Measurements from ENCODE around the gene LOXL1. TPM values are rescaled to one million over a fixed set of nuclear protein-coding genes. Genes with fewer than 3 reads are reported as not detected.

The LOXL1 gene
- total RNA-seq, 1 donor from 2014 or later: 0.20 TPM

DNA sequence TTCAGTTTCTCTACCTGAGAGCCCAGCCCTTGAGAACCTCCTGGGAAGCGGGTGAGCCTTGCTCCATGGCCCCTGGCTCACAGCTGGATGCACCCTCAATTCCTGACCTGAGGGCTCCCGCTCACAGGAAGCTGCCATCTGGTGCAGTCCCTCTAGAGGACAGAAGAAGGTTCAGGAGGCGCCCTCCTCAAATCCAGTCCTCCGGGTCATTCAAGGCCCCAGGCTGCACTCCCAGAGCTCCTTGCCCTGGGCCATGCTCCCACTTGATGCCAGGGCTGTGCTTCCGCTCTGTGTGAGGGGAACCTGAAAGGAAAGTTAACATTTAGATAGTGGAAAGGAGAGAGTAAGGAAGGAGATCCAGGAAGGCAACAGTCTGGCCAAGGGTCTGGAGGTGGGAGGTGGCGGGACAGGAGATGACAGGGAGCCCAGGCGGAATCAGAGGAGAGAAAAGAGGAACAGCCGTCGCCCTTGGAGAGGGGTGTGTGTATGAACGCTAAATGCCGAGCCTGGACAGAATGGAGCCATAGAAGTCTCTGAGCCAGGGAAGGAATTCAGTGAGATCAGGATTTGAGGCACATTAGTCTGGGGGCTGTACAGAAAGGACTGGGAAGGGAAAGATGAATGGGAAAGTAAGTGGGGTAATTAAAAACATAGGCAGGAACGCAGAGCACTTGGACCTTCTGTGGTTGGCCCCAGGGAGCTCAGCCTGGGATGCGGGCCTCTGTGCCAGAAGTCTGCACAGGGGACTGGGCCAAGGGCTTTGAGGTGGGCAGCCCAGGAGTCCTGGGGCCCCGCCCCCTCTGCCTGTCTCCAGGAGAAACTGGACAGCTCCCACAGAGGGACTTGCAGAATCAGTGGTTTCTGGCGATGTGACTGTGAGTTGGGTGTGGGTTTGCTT lies 26.8 kb upstream of the LOXL1 start:
- DNase-seq (ENCODE audit: low read depth in 2 of 2): no peak

DNA sequence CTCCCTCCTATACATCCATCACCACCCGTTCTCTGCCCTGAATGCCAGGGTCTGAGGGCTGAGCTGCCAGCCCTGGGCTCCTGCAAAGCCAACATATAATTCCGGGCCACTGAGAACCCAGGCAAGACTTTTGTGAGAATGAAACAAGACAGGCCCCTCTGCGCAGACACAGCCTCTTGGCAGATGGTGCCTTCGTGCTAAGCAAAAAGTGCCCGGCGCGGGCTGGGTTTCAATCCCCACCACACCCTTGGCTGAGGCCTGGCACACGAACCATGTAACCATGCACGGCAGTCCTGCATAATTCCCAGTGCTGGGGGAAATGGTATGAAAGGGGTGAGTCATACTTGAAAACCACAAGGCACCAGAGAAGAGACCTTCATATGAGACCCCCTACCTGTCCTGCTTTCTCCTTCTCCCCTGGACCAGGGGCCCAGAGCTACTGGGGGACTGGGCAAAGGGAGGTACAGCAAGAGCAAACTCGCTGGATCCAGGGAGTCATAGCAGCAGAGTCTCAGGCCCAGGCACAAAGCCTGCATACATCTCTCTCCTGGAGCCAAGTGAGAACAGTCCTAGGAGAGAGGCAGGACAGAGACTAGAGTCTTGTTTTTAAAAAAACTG lies 26.1 kb upstream of the LOXL1 start:
- no peak for DNase-seq (ENCODE audit: low read depth in 2 of 2)

DNA sequence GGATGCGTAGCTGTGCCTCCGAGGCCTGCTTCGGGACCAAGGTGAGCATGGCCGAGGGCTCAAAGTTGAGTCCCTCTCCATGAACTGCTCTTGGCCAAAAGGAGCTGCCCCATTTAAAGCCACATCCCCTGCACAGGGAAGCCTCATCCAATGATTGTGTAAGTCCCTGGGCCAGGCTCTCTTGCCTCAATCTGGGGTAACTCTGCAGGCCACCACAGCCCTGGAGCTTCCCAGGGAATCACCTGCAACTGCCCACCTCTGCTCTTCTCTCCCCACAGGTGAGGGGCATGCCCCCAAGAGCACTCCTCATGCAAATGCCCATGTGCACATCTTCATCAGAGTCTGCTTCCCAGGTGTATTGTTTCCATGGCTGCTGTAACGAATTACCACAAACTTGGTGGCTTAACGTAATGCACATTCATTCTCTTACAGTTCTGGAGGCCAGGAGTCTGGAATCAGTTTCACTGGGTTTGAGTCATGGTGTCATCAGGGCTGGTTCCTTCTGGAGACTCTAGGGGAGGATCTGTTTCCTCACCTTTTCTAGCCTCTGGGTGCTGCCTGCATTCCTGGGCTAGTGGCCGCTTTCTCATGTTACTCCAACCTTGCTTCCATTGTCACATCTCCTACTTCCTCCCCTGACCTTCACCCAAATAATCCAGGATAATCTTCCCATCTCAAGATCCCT lies 25.0 kb upstream of the LOXL1 start:
- DNase-seq (ENCODE audit: low read depth in 2 of 2): no peak

DNA sequence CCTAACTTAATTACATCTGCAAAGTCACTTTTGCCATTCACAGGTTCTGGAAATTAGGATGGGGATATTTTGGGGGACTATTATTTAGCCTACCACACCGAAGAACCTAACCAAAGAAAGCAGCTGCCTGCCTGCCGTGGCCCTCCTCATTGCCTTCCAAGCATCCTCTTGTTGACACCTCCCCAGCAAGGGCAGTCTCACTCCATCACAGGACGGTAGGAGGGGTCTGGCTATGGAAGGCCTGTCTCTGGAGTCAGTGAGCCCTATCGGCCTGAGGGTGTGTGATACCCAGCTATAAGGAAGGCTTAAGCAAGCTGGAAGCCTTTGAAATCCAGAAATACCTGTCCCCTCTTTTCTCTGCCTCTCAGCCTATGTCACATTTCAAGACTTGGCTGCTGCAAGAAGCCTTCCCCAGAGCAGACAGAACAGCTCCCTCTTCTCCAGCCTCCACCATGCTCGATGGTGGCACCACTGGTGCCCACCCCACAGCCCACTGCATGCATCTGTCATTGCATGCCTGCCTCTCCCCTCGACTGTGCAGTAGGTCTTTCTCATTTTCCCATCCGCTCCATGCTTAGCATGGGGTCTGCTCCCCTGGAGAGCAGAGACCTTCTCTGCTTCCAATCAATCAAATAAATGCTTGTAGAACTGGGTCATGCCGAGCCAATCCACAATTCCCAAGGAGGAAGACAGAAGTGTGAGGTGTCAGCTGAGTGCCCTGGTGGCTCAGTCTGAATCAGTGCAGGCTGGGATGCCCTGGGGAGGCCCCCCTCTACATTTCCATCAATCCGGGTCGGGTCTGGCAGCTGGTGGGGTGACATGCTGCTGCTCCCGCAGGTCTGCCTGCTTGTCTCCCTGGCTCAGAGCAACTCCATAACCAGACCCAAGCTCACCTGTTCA lies 23.9 kb upstream of the LOXL1 start:
- no peak for DNase-seq (ENCODE audit: low read depth in 2 of 2)

DNA sequence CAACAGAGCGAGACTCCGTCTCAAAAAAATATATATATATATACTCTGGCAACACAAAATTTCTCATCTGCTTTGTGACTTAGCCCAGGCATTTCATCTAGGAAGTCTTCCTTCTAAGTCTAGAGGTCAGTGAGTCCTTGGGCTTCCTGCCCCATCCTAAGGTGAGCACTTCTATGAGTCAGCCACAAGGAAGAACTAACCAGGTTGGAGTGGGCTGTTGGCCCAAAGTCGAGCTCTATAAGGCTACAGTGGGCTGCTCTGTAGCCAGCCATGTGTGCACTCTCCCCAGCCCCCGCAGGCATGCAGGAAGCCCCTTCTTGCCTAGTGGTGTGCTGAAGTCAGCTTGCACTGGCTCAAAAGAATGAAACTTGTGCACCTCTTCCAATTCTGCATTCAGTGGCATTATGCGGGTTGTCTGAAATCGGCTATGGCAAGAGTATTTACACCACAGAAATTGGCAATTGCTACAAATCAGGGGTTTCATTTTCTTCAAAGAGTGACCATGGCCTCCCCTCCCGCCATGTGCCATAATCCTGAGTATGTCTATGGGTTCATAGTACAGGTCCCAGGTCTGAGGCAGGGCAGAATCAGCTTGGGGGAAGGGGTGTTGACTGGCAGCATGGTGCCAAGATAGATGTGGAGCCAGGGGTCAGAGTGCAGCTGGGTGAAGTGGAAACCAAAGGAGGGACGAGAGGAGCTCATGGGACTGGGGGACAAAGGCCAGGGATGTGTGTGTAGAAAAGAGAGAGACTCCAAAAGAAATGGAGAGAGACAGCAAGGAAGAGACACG lies 22.0 kb upstream of the LOXL1 start:
- DNase-seq (ENCODE audit: low read depth in 2 of 2): no peak

DNA sequence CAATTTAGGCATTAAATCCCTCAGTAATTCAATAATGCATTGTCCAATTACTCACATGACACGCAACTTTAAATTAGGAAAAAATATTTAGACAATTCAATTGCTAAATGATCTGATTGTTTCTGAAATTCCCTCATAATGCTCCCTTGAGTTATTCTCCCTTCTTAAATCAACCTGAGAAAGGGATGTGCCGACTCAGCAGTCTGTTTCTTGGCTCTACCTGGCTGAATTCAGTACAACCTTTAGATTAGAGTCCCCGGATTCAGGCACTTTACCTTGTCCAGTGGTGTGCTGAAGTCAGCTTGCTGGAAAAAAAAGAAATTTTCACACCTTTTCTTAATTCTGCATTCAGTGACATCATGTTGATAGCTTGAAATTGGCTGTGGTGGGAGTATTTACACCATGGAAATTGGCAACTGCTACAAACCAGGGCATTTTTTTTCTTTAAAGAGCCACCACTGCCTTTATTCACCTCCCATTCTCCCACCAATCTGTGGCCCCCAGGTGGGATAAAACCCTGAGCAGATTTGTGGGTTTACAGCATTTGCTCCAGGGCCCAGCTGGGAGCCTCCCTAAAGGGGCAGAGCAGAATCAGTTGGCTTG lies 20.9 kb upstream of the LOXL1 start:
- DNase-seq (ENCODE audit: low read depth in 2 of 2): no peak

DNA sequence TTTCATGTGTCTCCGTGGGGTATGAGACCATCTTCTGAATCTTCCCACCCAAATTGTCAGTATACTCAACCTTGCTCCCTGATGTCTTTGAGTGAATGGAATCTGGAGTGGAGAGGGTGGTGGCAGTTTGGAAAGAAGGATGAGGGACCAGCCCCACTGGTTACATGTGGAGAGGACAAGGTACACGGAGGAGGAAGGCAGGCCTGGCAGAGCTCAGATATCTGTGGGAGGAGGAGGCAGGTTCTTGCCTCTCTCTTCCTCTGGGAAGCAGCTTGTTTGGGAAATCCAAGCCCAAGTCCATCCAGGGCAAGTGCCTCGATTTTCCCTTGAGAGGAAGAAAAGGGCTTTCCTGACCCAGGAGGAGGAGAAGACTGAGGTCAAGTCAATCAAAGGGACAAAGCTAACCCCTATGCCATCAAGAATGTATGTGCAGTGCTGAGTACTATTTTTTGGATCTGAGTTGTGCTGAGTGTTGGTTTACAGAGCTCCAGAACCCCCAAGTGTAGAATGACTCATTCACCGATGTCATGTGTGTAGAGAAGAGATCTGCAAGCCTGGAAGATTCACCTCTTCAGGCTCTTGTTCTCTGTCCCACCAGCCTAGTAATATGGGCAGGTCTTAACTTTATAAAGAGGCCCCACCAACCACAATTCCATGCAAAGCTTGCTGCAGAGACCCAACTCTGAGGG lies 19.8 kb upstream of the LOXL1 start:
- no peak for DNase-seq (ENCODE audit: low read depth in 2 of 2)

DNA sequence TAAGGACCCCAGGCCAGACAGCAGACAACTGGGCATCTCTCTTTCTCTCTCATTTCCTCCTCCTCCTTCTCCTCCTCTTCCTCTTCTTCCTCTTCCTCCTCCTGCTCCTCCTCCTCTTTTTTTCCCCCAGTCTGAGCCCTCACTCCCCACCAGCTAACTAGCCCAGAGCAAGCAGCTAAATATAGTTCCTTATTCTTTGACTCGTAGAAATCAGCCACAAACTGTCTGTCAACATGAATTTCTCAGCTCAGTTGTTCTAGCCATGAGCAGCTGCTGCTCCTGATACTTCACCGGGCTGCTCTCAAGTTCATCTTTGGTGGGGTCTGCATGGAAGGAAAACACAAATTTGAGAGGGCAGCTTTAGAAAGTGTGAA lies 19.2 kb upstream of the LOXL1 start:
- DNase-seq (ENCODE audit: low read depth in 2 of 2): no peak

DNA sequence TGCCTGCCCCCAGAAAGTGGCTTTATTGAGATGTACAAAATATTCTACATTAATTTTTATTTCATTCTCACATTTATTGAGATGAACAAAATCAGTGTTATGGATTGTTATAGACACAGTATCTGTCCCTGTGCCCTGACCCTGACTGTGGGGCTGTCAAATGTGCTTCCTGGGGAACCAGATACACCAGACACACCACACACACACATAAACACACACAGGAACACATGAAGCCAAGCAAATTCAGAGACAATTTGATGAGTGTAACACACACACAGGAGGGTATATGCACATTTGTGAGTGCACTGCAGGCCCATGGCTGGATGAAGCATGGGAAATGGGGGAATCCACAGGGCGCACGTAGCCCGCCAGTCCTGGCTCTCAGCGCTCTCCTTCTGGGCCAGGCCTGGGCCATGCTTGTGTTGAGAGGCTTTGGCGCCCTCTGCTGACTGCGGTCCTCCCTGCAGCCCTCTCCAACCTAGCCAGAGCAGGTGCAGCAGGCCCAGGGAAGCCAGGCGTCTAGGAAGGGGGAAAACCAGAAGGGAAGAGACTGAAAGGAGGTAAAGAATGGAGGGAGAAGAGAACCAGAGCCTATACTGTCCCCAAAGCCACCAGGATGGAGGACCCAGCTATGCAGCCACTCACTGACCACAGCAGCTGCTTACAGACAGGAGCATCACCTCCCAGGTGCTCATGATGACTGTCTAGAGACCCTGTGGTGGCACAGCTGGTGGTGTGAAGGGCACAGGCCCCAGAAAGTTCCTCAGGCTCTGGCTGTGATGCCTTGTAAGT lies 18.0 kb upstream of the LOXL1 start:
- peak; percentile 71 to 81 for DNase-seq (ENCODE audit: low read depth in 2 of 2)

DNA sequence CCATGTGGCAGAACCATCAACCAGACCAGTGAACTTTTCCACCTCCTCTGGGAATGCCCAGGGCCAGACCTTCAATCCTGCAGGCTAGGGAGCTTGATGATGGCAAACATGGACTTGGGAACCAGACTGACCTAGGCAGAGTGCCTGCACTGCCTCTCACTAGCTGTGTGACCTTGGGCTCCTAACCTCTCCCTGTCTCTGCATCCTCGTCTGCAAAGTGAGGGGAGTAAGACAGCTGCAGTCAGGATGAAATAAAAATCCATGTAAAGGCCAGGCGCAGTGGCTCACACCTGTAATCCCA lies 17.5 kb upstream of the LOXL1 start:
- no peak for DNase-seq (ENCODE audit: low read depth in 2 of 2)

DNA sequence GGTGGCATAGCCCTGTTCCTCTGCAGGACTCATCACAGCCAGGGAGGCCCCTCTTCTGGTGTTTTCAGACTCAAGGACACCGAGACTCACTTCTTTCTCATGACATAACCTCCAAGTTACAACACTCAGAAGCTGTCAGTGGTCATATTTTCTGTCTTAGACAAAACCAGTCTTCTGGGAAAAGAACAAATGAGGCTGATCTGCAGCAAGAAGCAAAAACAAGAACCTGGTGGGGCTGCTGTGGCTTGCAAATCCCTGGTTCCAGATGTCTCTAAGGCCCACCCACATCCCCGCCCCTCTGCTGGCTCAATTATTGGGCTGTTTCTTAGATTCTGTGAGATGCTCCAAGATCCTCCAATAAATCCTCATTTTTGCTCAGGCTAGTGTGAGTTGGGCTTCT lies 16.6 kb upstream of the LOXL1 start:
- DNase-seq (ENCODE audit: low read depth in 2 of 2): no peak

DNA sequence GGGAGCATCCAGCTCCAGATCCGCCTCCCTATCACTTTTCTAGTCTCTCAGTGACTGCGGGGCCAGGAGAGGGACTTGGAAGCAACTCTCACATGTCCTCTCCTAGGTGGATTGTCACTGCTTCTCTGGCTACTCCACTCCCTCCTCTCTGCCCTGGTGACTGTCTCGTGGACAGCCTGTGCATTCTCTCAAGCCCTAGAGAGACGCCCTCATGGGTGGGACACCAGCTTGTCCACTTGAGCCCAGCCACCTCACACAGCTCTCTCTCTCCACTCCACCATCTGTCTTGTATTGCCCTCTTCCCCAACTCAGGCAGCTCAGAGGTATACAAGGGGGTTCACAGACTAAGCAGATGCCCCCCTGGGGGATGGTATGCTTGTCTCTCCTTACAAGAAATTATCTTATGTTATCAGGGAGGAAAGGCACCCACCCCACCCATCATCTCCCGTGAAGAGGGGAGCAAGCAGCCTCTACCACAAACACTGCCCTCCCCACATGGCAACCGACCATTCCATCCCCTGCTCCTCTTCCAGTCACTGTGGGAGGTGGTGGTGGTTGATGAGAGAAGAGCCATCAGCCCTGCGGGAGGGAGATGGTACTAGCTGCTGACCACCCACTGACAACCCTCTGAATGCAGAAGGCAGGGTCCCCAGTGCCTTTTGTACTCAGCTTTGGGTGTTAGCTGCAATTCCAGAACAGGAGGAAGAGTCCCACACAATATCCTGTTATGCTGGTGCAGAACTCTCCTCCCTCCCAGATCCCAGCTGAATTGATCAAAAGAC lies 15.5 kb upstream of the LOXL1 start:
- no peak for DNase-seq (ENCODE audit: low read depth in 2 of 2)

DNA sequence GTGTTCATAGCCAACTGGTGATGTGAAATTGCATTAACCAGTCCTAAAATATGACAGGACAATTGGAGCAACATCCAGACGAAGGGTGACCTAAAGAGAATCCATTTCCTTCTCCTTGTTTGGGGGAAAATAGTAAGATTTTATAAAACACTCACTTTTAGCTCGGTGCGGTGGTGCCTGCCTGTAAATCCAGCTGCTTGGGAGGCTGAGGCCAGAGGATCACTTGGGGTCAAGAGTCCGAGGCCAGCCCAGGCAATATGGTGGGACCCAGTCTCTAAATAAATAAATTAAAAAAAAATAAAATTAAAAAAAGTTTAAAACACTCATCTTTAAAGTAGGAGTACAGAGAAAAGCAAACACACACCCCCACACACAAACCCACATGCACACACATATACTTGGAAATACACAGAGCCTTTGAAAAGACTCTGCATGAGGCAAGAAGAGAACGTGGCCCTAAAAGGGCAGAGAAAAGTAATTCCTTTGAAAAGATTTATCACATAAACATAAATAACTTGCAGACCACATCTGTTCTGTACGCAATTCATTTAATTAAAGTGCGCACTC lies 14.1 kb upstream of the LOXL1 start:
- no peak for DNase-seq (ENCODE audit: low read depth in 2 of 2)

DNA sequence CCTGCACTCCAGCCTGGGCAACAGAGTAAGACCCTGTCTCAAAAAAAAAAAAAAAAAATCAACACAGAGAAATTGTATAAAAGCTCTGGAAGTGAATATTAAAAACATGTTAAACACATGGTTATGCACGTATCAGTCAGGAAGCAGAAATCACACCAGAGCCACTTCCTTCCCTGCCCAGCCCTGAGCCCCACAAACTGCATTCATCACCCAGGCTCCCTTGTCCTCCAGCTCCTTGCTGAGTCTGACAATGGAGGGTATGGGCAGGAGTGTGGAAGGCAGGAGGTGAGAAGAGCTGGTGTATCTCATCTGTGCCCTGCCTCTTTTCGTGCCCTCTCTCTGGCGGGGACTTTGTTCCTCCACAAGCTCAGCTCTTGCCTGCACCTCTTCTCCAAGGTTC lies 12.1 kb upstream of the LOXL1 start:
- DNase-seq (ENCODE audit: low read depth in 2 of 2): no peak

DNA sequence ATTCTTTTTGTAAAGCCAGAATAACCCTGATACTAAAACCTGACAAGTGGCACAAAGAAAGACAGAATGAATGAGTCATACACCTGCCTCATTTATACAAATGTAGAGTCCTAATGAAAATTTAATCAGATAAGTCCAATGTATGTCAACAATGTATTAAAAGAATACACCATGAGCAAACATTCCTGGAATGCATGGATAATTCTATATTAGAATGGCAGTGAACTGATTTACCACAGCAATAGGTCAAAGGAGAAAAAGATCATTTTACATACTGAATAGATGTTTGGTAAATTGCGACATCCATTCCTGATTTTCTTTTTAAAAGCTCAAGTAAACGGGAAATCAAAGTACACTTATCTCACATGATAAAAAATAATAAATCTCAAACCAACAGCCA lies 11.2 kb upstream of the LOXL1 start:
- DNase-seq (ENCODE audit: low read depth in 2 of 2): no peak

DNA sequence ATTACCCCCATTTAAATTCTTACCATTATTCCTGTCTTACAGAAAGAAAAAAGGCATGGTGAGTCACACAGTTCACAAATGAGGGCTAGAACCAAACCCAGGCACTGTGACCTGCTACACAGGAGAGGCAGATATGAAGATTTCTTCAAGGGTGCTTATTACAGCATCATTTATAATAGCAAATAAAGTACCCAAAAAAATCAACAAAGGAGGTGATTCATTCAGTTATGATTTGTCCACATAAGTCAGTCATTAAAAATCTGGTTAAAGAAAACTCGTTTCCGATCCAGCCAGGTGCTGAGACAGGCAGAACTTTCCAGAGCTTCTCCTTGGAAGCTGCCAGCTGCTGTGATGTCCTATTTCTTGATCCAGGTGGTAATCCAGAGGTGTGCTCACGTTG lies 7.5 kb upstream of the LOXL1 start:
- no peak for DNase-seq (ENCODE audit: low read depth in 2 of 2)

DNA sequence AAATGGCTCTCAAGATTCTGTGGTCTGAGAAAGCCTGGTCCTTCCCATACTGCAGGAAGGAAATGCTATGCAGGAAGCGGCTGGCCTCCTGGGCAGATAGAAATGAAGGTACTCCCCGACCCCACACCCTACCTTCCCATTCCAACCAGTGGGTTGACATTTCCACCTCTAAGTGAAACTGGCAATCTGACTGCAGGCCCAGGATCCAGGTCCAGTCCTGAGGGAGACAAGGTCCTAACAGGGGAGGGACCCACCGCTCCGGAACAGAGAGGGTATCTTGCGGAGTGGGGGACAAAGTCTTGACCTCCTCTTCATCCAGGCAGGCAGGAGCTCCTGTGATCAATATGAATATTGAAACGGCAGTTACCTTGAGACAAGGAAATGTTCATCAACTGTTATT lies 6.6 kb upstream of the LOXL1 start:
- no peak for DNase-seq (ENCODE audit: low read depth in 2 of 2)
